Right atrium auricular region (tissue), 2 donors: Measurements from ENCODE around the gene KLC4. TPM values are rescaled to one million over a fixed set of nuclear protein-coding genes. Genes with fewer than 3 reads are reported as not detected.

Experiments used
- DNase-seq: peaks from one replicate; pipeline ENCODE4 v3.0.0-alpha.2; 2019; ENCODE audit warnings: low spot score
- H3K27ac ChIP-seq, 2 donors: fragments of 200-600 bp; sonication (generic); 1 replicate in 1 of 2; 2 replicates in 1 of 2; pipeline ENCODE4 v1.5.1; 2016 to 2019
- H3K27me3 ChIP-seq, 2 donors: fragments of 200-600 bp; sonication (generic); one replicate each; pipeline versions ENCODE4 v1.5.1 to v1.6.0; 2017 to 2019
- H3K36me3 ChIP-seq: fragments of 200-600 bp; sonication (generic); one replicate; pipeline ENCODE4 v1.5.1; 2016
- H3K4me1 ChIP-seq, 2 donors: fragments of 200-600 bp; sonication (generic); one replicate each; pipeline versions ENCODE4 v1.5.1 to v1.6.0; 2017 to 2019
- H3K4me3 ChIP-seq, 2 donors: fragments of 200-600 bp; sonication (generic); 1 replicate in 1 of 2; 2 replicates in 1 of 2; pipeline ENCODE4 v1.5.1; 2017 to 2019; ENCODE audit warnings: mild to moderate bottlenecking in 1 of 2, moderate library complexity in 1 of 2
- H3K9me3 ChIP-seq, 2 donors: fragments of 200-600 bp; sonication (generic); one replicate each; pipeline ENCODE4 v1.5.1; 2019
- CTCF ChIP-seq, 2 donors: fragments of 200-600 bp; sonication (generic); IDR thresholded peaks; one replicate each; pipeline ENCODE4 v1.5.1; 2019; ENCODE audit warnings: antibody characterized with exemption in 2 of 2
- total RNA-seq, 2 donors: library from RNA; depleted of rRNA; stranded (reverse); fragments of >200 nt; gene quantifications; one replicate each; pipeline ENCODE4 v1.1.0, GENCODE V29; 2016

The KLC4 gene
- total RNA-seq, 2 donors from 2014 or later, result 22.5 to 46.5 TPM

DNA sequence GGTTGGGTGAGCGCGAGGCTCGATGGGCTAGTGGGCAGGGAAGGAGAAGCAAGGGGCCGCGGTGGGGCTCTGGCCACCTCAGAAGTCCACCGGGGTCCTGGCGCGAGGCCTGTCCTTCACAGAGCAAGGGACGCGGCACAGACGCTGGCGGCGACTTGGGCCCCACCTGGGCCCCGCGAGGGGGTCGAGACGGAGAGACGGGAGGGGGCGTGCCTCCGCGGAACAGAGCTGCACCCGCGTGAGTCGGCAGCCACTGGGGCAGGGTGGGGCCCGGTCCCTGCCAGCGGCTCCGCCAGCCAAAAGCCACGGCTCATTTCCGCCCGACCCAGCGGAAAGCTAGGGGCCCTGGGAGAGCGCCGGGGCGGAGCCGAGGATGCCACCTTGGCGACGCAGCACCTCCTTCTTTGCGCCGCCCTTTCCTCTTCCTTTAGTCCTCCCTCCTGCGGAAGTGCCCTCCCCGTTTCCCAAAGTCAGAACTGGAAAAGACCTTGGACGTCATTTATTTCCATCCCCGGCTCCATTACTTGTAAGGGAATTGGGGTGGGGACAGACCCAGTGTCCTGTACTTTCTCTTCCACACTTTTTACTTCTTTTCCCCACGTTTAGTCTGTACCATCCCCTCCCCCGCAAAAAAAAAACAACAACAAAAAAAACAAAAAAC lies 5.8 kb upstream of the KLC4 start, which contains the start of gene CUL7:
TSS of gene CUL7 (minus strand) at position 307 of the 661 bp plus-strand sequence. CDS start 1,063 bp downstream, outside the sequence.
- peak in 1 of 2 donors; percentile 38 for TF ChIP-seq CTCF (IDR thresholded peaks at IDR 0.05)
- H3K27me3 ChIP-seq, result no peaks in the 10 kb centered on the region
- no peaks in the 10 kb centered on the region for H3K9me3 ChIP-seq
- H3K27ac ChIP-seq, result peak within 1 kb of the TSS; percentile 92 to 96
- H3K4me1 ChIP-seq, result peaks cover 0 to 36% of the 10 kb centered on the region in 2 donors
- H3K36me3 ChIP-seq, result peaks cover 39% of the 10 kb centered on the region
- H3K4me3 ChIP-seq, result peak within 1 kb of the TSS; percentile 69 to 71
- peak; percentile 93 for DNase-seq

- Histone ChIP-seq H3K9me3 (no peaks in the 10 kb centered on the region), H3K27ac (peak overlapping the region; percentile 92 to 96), H3K4me3 (peak overlapping the region; percentile 69 to 71), H3K36me3 (peaks cover 35% of the 10 kb centered on the region), H3K4me1 (peaks cover 0 to 38% of the 10 kb centered on the region in 2 donors), H3K27me3 (no peaks in the 10 kb centered on the region)
- TF ChIP-seq CTCF (IDR thresholded peaks at IDR 0.05), result no peak
- no peak for DNase-seq
Observed at GRCh38 chr6:43054206-43054943, 5.1 kb upstream of the KLC4 start.

GRCh38 chr6:43055966-43056365 lies 3.5 kb upstream of the KLC4 start:
- no peak for TF ChIP-seq CTCF (IDR thresholded peaks at IDR 0.05)
- H3K36me3 ChIP-seq, result peaks cover 29% of the 10 kb centered on the region
- no peak for DNase-seq
- H3K9me3 ChIP-seq, result no peaks in the 10 kb centered on the region
- H3K27ac ChIP-seq, result no peak overlapping the region
- no peaks in the 10 kb centered on the region for H3K27me3 ChIP-seq
- H3K4me1 ChIP-seq, result peaks cover 0 to 48% of the 10 kb centered on the region in 2 donors
- no peak overlapping the region for H3K4me3 ChIP-seq

DNA sequence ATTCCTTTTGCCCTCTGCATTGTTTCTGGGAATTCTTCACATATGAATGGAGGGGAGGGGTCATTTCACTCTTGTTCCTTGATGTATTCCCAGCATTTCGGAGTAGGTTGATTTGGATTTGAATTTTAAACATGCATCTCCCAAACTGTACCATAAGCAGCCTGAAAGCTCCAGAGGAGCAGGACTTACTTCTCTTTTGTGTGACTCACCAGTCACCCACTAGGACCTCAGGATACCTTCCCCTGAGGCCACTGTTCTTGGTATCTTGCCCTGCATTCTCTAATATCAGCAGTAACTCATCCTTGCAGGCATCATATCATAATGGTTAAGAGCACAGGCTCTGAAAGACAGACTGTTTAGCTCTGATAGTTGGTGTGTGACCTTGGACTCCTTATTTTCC lies 900 bp upstream of the KLC4 start:
- Histone ChIP-seq H3K4me3 (peak overlapping the region; percentile 95 to 98), H3K4me1 (peaks cover 0 to 52% of the 10 kb centered on the region in 2 donors), H3K36me3 (peaks cover 34% of the 10 kb centered on the region), H3K27me3 (no peaks in the 10 kb centered on the region), H3K9me3 (no peaks in the 10 kb centered on the region), H3K27ac (peak overlapping the region; percentile 94 to 95)
- no peak for DNase-seq
- TF ChIP-seq CTCF (IDR thresholded peaks at IDR 0.05), result no peak

GRCh38 chr6:43060034-43060754 lies 763 bp downstream of the KLC4 start:
- Histone ChIP-seq H3K27ac (peak overlapping the region; percentile 94 to 95), H3K4me3 (peak overlapping the region; percentile 95 to 98), H3K36me3 (peaks cover 47% of the 10 kb centered on the region), H3K9me3 (no peaks in the 10 kb centered on the region), H3K27me3 (no peaks in the 10 kb centered on the region), H3K4me1 (peaks cover 0 to 46% of the 10 kb centered on the region in 2 donors)
- DNase-seq, result no peak
- TF ChIP-seq CTCF (IDR thresholded peaks at IDR 0.05), result no peak
